ENCODE data around the gene LGI1.

LGI1 gene

DNA sequence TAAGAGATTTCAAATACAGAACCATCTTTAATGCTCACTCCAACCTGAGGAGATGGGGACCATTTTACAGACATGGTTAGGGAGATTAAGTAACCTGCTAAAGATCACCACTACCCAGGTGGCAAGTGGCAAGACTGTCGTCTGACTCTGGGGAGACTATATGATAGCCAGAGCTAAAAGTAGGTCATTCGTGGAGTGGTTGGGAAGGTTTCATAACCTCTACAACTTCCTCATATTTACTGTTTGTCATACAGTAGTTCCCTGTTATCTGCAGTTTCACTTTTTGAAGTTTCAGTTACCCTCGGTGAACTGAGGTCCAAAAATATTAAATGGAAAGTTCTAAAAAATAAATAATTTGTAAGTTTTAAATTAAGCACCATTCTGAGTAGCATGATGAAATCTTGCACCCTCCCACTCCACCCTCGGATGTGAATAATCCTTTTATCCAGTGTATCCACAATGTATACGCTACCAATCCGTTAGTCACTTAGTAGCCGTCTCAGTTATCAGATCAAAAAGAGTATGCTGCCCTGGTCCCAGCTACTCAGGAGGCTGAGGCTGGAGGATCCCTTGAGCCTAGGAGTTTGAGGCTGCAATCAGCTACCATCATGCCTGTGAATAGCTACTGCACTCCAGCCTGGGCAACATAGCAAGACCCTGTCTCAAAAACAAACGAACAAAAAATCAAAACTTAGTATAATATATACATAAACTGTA lies 14.9 kb upstream of the LGI1 start:
- H4K12ac ChIP-seq (ENCODE audit: low read depth, low read length), result no peak overlapping the region
- H4K8ac ChIP-seq (ENCODE audit: low read depth, low read length), result no peak overlapping the region
- H2BK5ac ChIP-seq (ENCODE audit: low read depth, low read length, poor library complexity), result no peak overlapping the region
- H3K4me3 ChIP-seq (ENCODE audit: low read depth, low read length), result no peak overlapping the region
- no peak overlapping the region for H3K18ac ChIP-seq (ENCODE audit: low read length)
- H3K4me1 ChIP-seq (ENCODE audit: control insufficient read depth in 1 of 2, insufficient read depth in 2 of 2, low read length in 2 of 2), result peaks cover 0 to 3% of the 10 kb centered on the region in 2 experiments
- no peak overlapping the region for H3K4me2 ChIP-seq (ENCODE audit: low read length)
- H2BK12ac ChIP-seq (ENCODE audit: low read length), result no peak overlapping the region
- peak; percentile 53 to 70 for DNase-seq
- H2AK5ac ChIP-seq (ENCODE audit: low read length), result no peak overlapping the region
- H3K79me1 ChIP-seq (ENCODE audit: low read length), result no peaks in the 10 kb centered on the region
- H3K27me3 ChIP-seq (ENCODE audit: insufficient read depth, low read length), result no peaks in the 10 kb centered on the region
- H3K9ac ChIP-seq (ENCODE audit: low read length), result no peak overlapping the region
- no peaks in the 10 kb centered on the region for H3K9me3 ChIP-seq (ENCODE audit: insufficient read depth, low read depth, low read length)
- no CpG with 5 or more reads among the region's 8 CpGs for WGBS (ENCODE audit: extremely low coverage, insufficient coverage, insufficient read length)
- H4K91ac ChIP-seq (ENCODE audit: low read depth, low read length), result no peak overlapping the region
- H2AFZ ChIP-seq (ENCODE audit: insufficient read depth, low read length, poor library complexity), result no peak overlapping the region
- H3K36me3 ChIP-seq (ENCODE audit: control insufficient read depth in 1 of 2, insufficient read depth in 2 of 2, low read length in 2 of 2), result no peaks in the 10 kb centered on the region
- no peak overlapping the region for H3K4ac ChIP-seq (ENCODE audit: low read depth, low read length)
- H3K27ac ChIP-seq (ENCODE audit: low read depth, low read length), result no peak overlapping the region
- no peak overlapping the region for H3K23ac ChIP-seq (ENCODE audit: low read length)
- H3K14ac ChIP-seq (ENCODE audit: low read length), result no peak overlapping the region
- no peaks in the 10 kb centered on the region for H3K79me2 ChIP-seq (ENCODE audit: control insufficient read depth, insufficient read depth, low read length, poor library complexity)
- no peak overlapping the region for H2BK120ac ChIP-seq (ENCODE audit: insufficient read depth, low read length, poor library complexity)

DNA sequence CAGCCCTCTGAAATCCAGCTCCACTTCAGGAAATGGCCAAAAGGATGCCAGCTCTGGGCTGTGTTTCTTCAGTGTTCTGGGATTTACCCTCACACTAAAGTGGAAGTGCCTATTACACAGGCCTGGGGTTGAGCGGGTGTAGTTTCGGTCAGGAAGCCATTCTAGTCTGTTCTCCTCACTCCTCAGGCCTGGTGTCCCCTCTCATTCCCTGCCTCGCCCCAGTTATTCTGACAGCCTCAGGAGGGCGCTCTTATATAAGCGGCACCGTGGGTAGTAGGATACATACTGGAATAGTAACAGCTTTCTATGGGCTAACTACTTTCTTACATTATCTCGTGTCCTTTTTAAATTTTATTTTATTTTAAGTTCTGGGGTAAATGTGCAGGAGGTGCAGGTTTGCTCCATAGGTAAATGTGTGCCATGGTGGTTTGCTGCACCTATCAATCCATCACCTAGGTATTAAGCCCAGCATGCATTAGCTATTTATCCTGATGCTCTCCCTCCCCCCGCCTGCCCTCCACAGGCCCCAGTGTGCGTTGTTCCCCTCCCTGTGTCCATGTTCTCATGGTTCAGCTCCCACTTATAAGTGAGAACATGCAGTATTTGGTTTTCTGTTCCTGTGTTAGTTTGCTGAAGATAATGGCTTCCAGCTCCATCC lies 12.2 kb upstream of the LGI1 start:
- H3K9ac ChIP-seq (ENCODE audit: low read length), result no peak overlapping the region
- H3K4ac ChIP-seq (ENCODE audit: low read depth, low read length), result no peak overlapping the region
- no peaks in the 10 kb centered on the region for H3K79me2 ChIP-seq (ENCODE audit: control insufficient read depth, insufficient read depth, low read length, poor library complexity)
- no peak overlapping the region for H3K4me3 ChIP-seq (ENCODE audit: low read depth, low read length)
- H3K23ac ChIP-seq (ENCODE audit: low read length), result no peak overlapping the region
- no peak overlapping the region for H2AK5ac ChIP-seq (ENCODE audit: low read length)
- no peak overlapping the region for H2AFZ ChIP-seq (ENCODE audit: insufficient read depth, low read length, poor library complexity)
- H4K91ac ChIP-seq (ENCODE audit: low read depth, low read length), result no peak overlapping the region
- H4K8ac ChIP-seq (ENCODE audit: low read depth, low read length), result no peak overlapping the region
- H3K36me3 ChIP-seq (ENCODE audit: control insufficient read depth in 1 of 2, insufficient read depth in 2 of 2, low read length in 2 of 2), result no peaks in the 10 kb centered on the region
- no peak overlapping the region for H2BK5ac ChIP-seq (ENCODE audit: low read depth, low read length, poor library complexity)
- DNase-seq, result no peak
- H4K12ac ChIP-seq (ENCODE audit: low read depth, low read length), result no peak overlapping the region
- H2BK12ac ChIP-seq (ENCODE audit: low read length), result no peak overlapping the region
- H3K4me1 ChIP-seq (ENCODE audit: control insufficient read depth in 1 of 2, insufficient read depth in 2 of 2, low read length in 2 of 2), result peaks cover 10 to 11% of the 10 kb centered on the region in 2 experiments
- no peak overlapping the region for H3K18ac ChIP-seq (ENCODE audit: low read length)
- no peaks in the 10 kb centered on the region for H3K9me3 ChIP-seq (ENCODE audit: insufficient read depth, low read depth, low read length)
- no peak overlapping the region for H3K27ac ChIP-seq (ENCODE audit: low read depth, low read length)
- peaks cover 4% of the 10 kb centered on the region for H3K79me1 ChIP-seq (ENCODE audit: low read length)
- no peak overlapping the region for H3K14ac ChIP-seq (ENCODE audit: low read length)
- no peak overlapping the region for H3K4me2 ChIP-seq (ENCODE audit: low read length)
- no peaks in the 10 kb centered on the region for H3K27me3 ChIP-seq (ENCODE audit: insufficient read depth, low read length)
- WGBS (ENCODE audit: extremely low coverage, insufficient coverage, insufficient read length), result no CpG with 5 or more reads among the region's 9 CpGs
- no peak overlapping the region for H2BK120ac ChIP-seq (ENCODE audit: insufficient read depth, low read length, poor library complexity)

DNA sequence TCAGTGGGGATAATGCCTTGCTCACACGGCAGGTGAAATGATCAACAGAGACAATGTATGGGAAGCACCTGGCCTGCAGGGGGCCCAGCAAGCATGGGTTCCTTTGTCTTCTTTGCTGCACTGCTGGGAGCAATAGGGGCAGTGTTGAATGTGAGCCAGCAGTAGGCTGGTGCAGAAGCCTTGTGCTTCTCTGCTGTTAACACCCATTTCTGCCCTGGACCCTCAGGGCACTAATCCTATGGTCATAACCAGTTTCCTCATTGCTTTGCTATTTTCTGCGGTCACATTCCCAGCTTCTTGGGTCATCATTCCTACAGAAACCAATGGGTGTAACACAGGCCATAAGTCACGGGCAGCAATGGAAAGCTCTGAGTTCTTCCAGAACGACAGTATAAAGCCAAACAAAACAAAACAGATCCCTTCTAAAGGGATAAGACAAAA lies 10.9 kb upstream of the LGI1 start:
- no peaks in the 10 kb centered on the region for H3K36me3 ChIP-seq (ENCODE audit: control insufficient read depth in 1 of 2, insufficient read depth in 2 of 2, low read length in 2 of 2)
- H3K79me1 ChIP-seq (ENCODE audit: low read length), result peaks cover 8% of the 10 kb centered on the region
- no peak overlapping the region for H2BK12ac ChIP-seq (ENCODE audit: low read length)
- no peak overlapping the region for H3K9ac ChIP-seq (ENCODE audit: low read length)
- no peak overlapping the region for H3K18ac ChIP-seq (ENCODE audit: low read length)
- H3K79me2 ChIP-seq (ENCODE audit: control insufficient read depth, insufficient read depth, low read length, poor library complexity), result no peaks in the 10 kb centered on the region
- H2AFZ ChIP-seq (ENCODE audit: insufficient read depth, low read length, poor library complexity), result no peak overlapping the region
- peak; percentile 99 for DNase-seq
- no peak overlapping the region for H2BK120ac ChIP-seq (ENCODE audit: insufficient read depth, low read length, poor library complexity)
- no peak overlapping the region for H4K91ac ChIP-seq (ENCODE audit: low read depth, low read length)
- H3K4me1 ChIP-seq (ENCODE audit: control insufficient read depth in 1 of 2, insufficient read depth in 2 of 2, low read length in 2 of 2), result peaks cover 12 to 17% of the 10 kb centered on the region in 2 experiments
- WGBS (ENCODE audit: extremely low coverage, insufficient coverage, insufficient read length), result no CpG with 5 or more reads among the region's 4 CpGs
- no peak overlapping the region for H4K12ac ChIP-seq (ENCODE audit: low read depth, low read length)
- no peak overlapping the region for H3K4ac ChIP-seq (ENCODE audit: low read depth, low read length)
- no peak overlapping the region for H3K23ac ChIP-seq (ENCODE audit: low read length)
- H3K27ac ChIP-seq (ENCODE audit: low read depth, low read length), result no peak overlapping the region
- H3K4me2 ChIP-seq (ENCODE audit: low read length), result no peak overlapping the region
- H3K4me3 ChIP-seq (ENCODE audit: low read depth, low read length), result no peak overlapping the region
- H3K9me3 ChIP-seq (ENCODE audit: insufficient read depth, low read depth, low read length), result no peaks in the 10 kb centered on the region
- no peak overlapping the region for H2AK5ac ChIP-seq (ENCODE audit: low read length)
- no peak overlapping the region for H4K8ac ChIP-seq (ENCODE audit: low read depth, low read length)
- H3K27me3 ChIP-seq (ENCODE audit: insufficient read depth, low read length), result no peaks in the 10 kb centered on the region
- no peak overlapping the region for H3K14ac ChIP-seq (ENCODE audit: low read length)
- H2BK5ac ChIP-seq (ENCODE audit: low read depth, low read length, poor library complexity), result no peak overlapping the region

DNA sequence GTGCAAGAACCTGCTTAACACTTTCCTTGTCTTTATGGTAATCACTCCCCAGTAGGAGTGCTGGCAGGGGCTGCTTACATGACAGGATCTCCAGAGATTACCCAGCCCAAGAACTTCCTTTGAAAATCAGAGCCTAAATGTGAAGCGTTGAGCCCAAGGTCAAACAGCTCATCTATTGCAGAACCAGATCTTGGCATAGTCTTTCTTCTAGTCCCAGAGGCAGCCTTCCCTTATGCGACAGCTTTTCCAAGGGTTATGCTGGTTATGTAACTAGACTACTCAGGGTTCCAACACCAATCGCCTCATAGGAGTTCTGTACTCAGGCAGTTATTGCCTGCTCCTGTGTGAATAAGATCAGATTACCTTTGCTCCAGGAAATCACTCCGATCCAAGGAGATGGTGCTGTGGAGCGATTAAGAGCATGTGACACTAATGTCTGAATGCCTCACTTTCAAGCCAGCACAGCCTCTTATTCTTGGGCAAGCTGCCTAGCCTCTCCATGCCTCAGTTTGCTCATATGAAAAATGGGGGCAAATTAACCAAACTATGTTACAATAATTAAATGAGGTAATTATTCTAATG lies 8.4 kb upstream of the LGI1 start:
- H4K12ac ChIP-seq (ENCODE audit: low read depth, low read length), result no peak overlapping the region
- no peak overlapping the region for H4K8ac ChIP-seq (ENCODE audit: low read depth, low read length)
- H3K4me1 ChIP-seq (ENCODE audit: control insufficient read depth in 1 of 2, insufficient read depth in 2 of 2, low read length in 2 of 2), result peaks cover 24 to 33% of the 10 kb centered on the region in 2 experiments
- H3K9me3 ChIP-seq (ENCODE audit: insufficient read depth, low read depth, low read length), result peaks cover 2% of the 10 kb centered on the region
- DNase-seq, result no peak
- H3K4ac ChIP-seq (ENCODE audit: low read depth, low read length), result no peak overlapping the region
- H2BK120ac ChIP-seq (ENCODE audit: insufficient read depth, low read length, poor library complexity), result peak overlapping the region; percentile 35
- H3K27ac ChIP-seq (ENCODE audit: low read depth, low read length), result peak overlapping the region; percentile 45
- no peaks in the 10 kb centered on the region for H3K79me2 ChIP-seq (ENCODE audit: control insufficient read depth, insufficient read depth, low read length, poor library complexity)
- peak overlapping the region; percentile 75 for H2AK5ac ChIP-seq (ENCODE audit: low read length)
- no peak overlapping the region for H3K4me3 ChIP-seq (ENCODE audit: low read depth, low read length)
- no peak overlapping the region for H3K18ac ChIP-seq (ENCODE audit: low read length)
- H3K9ac ChIP-seq (ENCODE audit: low read length), result no peak overlapping the region
- no peaks in the 10 kb centered on the region for H3K36me3 ChIP-seq (ENCODE audit: control insufficient read depth in 1 of 2, insufficient read depth in 2 of 2, low read length in 2 of 2)
- H2BK5ac ChIP-seq (ENCODE audit: low read depth, low read length, poor library complexity), result peak overlapping the region; percentile 19
- H4K91ac ChIP-seq (ENCODE audit: low read depth, low read length), result peak overlapping the region; percentile 28
- H3K27me3 ChIP-seq (ENCODE audit: insufficient read depth, low read length), result no peaks in the 10 kb centered on the region
- H3K23ac ChIP-seq (ENCODE audit: low read length), result no peak overlapping the region
- no peak overlapping the region for H3K4me2 ChIP-seq (ENCODE audit: low read length)
- peak overlapping the region; percentile 62 for H2AFZ ChIP-seq (ENCODE audit: insufficient read depth, low read length, poor library complexity)
- H3K14ac ChIP-seq (ENCODE audit: low read length), result peak overlapping the region; percentile 45
- H3K79me1 ChIP-seq (ENCODE audit: low read length), result peaks cover 10% of the 10 kb centered on the region
- WGBS (ENCODE audit: extremely low coverage, insufficient coverage, insufficient read length), result no CpG with 5 or more reads among the region's 5 CpGs
- peak overlapping the region; percentile 79 for H2BK12ac ChIP-seq (ENCODE audit: low read length)

Measured in trophoblast cell (in vitro differentiated cells and primary cell).